Hepatic stellate cell (primary cell): ENCODE results near the gene TIMM10.
"Not testable (repeated sequence)": the region's sequence is repeated elsewhere in the genome, so short reads cannot be mapped to it uniquely, and the experiment has no call there.

ENCODE experiments used
- DNase-seq: peaks from one replicate; pipeline ENCODE4 v3.0.0; 2011; ENCODE audit warnings: low spot score

The TIMM10 gene

DNA sequence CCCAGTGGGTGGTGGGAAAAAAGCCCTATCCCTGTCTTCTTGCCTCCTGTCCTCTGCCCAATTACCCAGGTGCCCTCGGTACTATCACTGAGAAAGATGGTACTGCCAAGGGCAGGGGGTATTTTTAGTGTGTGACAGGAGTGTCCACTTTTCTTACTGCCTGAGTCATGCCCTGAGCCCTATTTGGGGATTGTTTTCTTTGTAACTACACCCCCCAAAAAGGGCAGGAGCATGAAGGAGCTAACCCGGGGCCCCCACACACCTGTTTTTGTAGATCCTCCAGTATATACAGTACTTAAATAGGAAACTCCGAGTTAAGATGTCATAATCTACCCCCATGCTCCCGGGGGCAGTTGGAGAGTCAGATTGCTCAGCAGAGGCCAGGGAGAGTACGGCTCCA, 10.6 kb upstream of the TIMM10 start:
- no peak for DNase-seq

DNA sequence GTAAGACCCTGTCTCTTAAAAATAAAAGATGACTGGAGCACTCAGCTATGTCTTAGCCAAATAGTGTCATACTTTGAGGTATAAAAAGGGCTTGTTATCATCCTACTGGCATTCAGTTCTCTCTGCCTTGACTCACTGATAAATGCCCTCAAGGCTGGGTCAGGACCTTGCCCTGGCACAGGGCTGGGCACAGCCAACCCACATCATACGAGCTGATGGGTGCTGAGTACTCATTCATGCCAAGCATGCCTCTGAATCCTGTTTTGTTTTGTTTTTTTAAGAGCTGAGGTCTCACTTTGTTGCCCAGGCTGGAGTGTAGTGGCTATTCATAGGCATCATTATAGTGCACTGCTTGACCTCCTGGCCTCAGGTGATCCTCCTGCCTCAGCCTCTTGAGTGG, 8.8 kb upstream of the TIMM10 start:
- DNase-seq = no peak

DNA sequence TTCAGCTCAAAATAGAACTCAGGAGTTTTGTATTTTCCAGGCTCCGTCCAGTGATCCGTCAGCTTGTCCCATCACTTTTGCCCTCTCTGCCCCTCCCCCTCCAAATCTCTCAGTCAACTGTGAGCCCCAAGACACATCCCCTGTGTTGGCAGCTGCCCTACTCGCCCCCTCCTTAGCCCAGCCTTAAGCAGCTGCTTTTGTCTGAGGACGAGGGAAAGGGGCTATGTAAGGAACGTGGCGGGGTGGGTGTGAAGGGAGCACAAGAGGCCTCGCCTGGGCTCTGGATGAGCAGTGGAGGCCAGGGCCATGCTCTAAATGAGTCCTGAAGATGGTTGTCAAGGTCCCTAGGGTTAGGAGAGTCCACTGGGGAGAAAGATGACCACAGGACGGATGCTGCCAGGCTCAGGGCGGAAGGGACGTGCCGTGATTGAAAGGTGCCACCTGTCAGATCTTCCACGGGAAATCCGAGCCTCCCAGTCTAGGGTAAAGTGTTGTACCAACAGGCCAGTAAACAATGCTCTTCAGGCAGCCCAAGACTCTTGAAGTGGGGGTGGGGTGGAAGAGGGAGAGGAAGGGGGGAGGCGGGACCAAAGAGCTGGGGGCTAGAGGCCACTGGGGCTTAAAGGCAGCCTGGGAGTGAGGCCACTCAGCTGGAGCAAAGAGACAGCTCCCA, 6.5 kb upstream of the TIMM10 start, which contains the start of gene SMTNL1:
Gene SMTNL1, plus strand, starts transcription at position 649 of the 673 bp plus-strand sequence. CDS start 5,048 bp downstream, outside the sequence.
- DNase-seq = no peak

DNA sequence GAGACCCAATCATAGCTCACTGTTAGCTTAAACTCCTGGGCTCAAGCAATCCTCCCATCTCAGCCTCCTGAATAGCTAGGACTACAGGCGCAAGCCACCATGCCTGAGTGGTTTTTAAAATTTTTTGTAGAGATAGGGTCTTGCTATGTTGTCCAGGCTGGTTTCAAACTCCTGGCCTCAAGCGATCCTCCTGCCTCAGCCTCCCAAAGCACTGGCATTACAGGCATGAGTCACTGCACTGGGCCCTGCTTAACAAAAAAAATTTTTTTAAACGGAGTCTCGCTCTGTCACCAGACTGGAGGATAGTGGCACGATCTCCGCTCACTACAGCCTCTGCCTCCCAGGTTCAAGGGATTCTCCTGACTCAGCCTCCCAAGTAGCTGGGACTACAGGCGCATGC, 3.9 kb upstream of the TIMM10 start:
- DNase-seq = not testable (repeated sequence)

DNA sequence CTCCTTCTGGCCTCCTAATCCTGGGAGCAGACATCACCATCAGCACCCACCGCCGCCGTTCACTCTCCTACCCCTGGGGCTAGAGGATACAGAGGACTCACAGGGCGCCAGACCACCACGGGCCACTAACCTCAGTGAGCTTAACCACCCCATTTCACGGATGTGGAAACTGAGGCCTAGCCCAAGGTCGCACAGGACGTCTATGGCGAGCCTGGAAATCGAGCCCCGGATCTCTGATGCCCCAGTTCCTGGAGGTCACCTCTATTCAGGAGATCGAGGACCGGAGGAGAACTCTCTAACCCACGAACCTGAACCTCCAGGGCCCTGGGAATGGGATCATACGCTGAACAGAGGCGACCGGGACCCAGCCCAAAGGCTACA, 349 bp downstream of the TIMM10 start:
- no peak for DNase-seq

DNA sequence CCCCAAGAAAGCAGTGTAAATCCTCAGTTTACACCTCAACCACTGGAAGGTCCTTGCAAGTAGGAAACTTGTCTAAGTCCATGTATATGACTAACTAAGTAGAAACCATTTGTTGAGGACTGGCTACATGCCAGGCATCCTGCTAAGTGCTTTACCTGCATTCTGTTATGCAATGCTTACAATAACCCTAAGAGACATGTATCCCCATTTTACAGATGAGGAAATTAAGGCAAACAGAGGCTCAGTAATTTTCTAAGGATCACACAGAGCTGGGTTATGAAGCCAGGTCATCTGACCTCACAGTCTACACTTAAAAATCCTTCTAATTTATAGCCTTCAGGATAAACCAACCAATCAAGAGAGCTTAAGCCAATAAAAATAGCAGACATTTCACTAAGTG, 1.5 kb downstream of the TIMM10 start:
- no peak for DNase-seq

DNA sequence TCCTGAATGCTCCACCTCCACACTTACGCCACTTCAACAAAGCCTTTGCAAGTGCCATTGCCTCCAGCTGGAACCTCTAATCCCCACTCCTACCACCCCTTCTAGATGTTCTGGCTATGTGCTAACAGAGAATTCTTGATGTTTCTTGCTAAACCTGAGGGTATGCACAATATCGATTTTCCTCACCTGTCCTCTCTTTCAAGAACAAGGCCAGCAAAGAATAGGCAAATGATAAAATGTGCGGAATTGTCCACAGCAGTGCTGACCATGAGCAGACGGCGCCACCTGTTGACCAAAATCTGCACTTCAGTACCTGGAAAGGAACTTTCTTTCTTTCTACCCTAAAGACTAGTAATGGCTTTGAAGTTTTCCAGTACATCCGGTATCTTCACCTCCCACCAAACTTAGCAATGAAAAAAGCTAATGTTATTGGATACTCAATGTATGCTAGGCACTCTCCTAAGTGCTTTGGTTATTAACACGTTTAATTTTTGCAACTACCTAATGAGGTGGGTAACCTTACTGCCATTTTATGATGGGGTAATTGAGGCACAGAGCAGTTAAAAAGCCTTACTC, 3.4 kb downstream of the TIMM10 start:
- DNase-seq = peak; percentile 27

DNA sequence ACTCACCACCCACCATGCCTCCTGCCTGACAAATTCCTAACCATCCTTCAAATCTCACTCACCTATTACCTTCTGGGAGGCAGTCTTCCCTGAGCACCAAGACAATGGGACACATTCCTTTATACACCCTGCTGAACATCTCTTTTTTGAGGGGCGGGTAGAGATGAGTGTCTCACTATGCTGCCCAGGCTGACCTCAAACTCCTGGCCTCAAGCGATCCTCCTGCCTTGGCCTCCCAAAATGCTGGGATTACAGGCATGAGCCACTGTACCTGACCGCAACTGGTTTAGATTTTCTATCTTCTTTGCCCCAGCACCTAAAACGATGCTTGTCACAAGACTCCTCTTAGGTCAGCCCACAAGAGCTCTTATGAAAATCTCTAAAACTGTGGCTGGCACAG, 7.1 kb downstream of the TIMM10 start:
- DNase-seq = no peak

DNA sequence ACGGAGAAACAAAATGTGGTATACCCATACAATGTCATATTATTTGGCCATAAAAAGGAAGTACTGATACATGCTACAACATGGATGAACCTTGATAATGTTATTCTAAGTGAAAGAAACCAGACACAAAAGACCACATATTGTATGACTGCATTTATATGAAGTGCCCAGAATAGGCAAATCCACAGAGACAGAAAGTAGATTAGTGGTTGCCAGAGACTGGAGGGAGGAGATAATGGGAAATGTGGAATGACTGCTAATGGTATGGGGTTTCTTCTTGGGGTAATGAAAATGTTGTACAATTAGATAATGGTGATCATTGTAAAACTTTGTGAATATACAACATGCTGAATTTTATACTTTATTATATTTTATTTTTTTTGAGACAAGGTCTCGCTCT, 9.4 kb downstream of the TIMM10 start:
- no peak for DNase-seq

DNA sequence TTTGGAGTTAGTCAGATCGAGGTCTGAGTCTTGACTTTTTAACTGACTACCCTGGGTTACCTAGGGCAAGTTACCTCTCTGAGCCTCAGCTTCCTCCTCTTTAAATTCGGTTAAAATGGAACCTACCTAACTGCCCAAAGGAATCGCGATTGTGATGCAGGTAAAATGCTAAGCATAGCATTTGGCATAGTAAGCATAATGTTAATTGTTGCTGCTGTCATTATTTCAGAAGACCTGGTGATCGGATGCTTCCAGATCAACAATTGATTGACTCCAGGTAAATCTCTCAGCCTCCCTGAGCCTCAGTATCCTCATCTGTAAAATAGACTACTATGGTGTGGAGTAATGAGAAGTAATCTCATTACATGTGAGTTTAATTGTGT, 14.5 kb downstream of the TIMM10 start:
- DNase-seq = no peak

DNA sequence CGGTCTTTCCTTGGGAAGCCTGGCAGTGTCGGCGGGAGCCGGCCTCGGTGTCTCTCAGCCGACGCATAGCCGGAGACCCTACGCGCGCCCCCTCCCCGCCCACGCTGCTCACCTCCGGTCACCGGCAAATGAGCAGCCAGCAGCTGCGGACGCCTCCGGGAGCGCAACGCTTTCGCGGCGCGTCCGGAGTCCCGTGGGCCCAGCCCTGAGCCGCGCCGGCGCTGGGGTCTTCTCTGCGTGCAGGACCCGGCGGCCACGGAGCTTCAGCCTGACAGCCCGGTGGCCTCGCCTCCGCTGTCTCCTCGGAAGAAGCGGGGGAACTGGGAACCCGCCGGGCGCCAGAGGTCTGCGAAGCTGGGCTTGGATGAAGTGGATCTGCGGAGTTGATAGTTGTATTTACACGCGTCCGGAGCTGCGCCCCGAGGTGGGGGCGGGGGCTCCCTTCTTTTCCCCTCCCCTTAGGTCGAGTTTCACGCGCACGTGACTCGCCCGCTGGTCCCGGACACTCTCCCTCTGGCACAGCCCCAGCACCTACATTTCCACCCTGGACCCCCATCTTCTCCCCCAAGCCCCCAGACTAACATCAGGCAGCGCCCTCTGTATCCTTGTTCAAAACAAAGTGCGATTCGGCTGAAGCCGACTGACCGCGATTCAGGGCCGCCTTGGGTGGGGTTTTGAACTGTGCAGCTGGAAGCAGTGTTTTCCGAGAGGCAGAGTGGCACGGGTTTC, 15.1 kb downstream of the TIMM10 start, which contains the start of gene SLC43A1:
Gene SLC43A1, minus strand, starts transcription at position 371 of the 729 bp plus-strand sequence. CDS start 1,591 bp downstream, outside the sequence.
- DNase-seq = peak; percentile 75

DNA sequence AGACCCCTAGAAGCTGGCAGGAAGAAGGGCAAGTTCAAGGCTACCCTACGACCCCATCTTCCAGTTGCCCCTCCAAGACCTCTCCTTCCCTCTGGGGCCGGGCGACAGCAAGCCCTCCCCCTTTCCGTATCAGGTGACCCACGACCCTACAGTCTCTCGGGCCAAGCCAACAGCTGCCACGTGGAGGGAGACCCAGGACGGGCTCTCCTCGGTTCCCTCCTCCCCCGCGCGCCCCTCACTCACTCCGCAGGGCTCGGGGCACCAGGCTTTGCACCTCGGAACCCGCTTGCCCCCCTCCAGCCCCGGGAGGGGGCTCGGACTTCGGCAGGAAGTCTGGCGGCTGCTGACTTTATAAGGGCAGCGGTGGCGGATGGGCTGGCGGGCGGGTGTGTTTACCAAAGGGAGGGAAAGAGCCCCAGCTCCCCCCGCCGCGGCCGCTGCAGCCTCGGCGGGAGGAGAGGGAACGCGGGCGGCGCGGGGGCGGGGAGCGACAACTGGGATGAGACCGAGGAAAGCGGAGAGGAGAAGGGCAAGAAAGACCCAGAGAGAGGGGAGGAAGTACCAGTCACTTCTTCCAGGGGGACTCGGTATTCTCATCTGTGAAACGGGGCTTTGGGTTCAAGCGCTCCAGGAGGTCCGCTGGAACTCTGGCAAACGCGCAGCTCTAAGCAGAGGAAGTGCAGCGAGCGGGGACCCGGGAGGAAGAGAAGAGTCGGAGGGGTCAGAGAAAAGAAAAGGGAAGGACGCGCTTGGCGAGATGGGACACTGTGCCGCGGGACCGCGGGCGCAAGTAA, 15.8 kb downstream of the TIMM10 start:
- DNase-seq = peak; percentile 70

DNA sequence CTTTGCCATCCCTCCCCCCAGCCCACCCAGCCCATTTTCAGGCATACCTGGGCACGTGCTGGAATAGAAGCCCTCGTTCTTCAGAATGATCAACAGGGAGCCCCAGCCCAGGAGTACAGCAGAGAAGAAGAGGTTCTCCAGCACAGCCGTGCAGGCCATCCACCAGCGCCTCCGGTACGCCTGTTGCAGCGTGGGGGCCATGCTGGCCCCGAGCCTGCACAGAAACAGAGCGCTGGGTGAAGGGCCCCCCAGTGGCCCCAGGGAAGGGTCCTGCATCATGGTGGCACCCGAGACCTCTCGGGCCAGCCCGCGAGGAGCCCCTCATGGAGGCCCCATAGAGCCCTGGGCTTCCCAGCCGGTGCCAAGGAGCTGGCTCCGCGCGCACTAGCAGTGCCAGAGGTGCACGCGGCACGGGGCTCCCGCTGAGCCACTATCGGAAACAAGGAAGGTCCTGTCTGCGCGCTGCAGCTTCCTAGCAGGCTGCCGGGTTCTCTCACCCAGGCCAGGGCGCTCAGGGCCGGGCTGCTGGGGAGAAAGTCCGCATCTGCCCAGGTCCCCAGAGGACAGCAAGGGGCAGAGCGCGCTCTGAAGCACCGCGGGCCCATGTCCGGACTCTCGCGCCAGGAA, 16.5 kb downstream of the TIMM10 start:
- DNase-seq = peak; percentile 43

DNA sequence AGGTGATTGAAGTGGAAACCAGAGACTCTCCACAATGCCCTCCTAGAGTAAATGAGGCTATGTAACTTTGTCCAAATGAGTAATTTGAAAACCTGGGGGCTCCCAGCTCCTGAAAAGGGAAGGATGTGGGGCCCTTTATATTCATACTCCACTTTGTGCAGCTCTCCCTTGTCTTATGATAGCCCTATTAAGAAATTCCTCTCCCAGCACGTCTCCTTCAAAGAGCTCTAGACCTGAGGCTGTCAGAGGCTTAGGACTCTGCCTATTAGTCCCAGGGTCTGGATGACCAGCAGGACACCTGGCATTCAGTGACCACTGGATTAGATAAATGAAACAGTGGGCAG, 17.1 kb downstream of the TIMM10 start:
- no peak for DNase-seq

DNA sequence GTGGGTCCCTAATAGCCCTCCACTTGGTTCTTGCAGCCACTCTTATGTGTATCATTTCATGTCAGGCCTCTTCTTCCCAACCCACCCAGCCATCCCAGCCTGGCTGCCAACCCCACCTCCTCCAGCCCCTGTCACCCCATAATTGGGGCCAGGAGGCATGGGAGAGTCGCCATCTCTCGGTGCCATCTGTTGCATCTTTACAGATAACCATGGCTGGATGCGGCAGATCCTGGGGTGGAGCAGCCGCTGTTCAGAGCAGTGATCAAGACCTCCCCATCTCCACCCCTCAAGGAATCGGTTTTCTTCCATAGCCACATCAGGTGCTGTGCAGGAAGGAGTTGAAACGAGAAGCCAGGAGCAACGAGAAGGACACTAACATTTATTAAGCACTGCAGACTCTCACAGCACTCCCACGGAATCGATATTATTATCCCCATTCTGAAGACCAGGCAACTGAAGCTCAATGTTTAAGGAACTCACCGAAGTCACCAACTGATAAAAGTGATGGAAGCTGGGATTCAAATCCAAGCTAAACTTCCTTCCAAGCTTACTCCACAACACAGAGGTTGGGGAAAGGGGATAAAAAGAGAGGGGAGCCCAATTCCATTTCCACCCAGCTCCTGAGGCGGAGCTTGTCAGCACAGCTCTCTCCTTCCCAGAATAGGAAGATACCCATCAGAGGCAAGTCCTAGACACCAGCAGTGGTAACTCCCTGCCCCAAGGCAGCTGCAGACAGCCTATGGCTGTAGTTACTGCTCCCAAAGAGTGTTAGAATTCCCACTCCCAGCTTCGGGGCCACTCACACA, 17.7 kb downstream of the TIMM10 start:
- no peak for DNase-seq

DNA sequence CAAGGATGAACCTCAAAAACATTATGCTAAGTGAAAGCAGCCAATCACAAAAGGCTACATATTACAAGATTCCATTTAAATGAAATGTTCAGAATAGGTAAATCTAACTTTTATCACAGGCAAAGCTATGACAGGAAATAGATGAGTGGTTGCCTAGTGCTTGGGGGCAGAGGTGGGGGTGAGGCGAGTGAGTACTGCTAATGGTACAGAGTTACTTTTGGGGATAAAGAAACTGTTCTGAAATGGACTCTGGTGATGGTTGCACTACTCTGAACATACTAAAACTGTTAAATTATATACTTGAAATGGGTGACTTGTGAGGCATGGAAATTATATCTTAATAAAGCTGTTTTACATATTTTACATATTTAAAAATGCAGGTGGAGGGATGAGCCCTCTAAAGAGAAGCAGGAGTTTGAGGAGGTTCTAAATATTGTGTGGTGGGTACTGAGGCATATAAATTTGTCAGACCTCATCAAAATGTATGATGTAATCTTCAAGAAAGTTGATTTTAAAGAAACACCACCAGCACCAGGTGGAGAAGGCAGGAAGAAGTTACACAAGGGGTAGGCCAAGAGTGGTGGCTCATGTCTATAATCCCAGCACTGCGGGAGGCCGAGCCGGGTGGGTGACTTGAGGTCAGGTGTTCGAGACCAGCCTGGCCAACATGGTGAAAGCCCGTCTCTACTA, 18.7 kb downstream of the TIMM10 start:
- no peak for DNase-seq

DNA sequence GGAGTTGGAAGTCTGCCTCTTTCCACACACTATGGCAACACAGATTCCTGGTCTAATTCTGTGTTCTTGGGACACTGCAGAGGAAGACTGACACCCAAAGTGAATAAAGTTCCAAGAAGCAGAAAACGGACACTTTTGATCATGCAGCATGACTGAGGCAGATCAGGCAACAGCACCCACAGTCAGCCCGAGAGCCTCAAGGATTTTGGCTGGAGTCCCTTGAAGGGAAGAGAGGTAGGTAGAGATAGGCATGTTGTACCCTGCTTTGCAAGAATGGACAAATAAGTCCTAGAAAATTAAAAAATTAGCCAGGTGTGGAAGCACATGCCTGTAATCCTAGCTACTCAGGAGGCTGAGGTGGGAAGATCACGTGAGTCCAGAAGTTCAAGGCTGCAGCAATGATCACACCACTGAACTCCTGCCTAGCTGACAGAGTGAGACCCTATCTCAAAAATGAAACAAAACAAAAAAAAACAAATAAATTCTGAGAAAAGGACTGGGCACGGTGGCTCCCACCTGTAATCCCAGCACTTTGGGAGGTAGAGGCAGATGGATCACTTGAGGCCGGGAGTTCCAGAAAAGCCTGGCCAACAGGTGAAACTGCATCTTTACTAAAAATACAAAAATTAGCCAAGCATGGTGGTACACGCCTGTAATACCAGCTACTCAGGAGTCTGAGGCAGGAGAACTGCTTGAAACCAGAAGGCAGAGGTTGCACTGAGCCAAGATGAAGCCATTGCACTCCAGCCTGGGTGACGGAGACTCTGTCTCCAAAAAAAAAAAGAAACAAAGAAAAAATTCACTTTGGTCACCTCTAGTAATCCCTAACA, 22.0 kb downstream of the TIMM10 start:
- DNase-seq = no peak

DNA sequence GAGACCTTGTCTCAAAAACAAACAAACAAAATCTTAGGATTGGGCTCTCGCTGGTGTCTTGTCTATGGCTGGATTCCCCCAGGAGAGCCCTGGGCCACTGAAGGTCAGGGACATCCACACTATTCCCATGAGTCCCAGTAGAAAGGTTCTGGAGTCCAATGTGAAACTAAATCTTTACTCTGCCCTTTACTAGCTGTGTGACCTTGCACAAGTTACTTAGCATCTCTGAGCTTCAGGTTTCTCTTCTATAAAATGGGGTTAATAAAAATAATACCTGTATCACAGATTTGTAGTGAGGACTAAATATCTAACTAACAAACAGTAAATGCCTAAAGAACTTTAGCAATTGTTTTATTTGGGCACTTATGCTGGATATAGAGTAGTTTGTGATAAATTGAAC, 24.0 kb downstream of the TIMM10 start:
- no peak for DNase-seq

DNA sequence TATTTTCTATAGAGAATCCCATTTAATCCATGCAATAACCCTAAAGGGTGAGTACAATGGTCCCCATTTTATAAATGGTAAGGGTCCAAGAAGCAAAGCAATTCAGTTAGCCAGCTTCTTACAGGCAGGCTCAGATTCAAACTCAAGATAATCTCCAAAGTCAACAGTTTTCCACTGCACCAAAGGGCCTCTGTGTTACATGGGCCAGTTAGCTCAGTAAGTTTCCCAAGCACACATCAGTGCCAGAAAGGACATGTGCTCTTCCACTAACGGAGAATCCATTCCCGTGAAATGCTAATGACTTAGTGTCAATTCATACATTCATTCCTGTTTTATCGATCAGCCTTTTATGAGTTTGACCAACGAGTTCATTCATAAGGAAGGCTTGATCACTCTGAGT, 26.0 kb downstream of the TIMM10 start:
- DNase-seq = no peak

DNA sequence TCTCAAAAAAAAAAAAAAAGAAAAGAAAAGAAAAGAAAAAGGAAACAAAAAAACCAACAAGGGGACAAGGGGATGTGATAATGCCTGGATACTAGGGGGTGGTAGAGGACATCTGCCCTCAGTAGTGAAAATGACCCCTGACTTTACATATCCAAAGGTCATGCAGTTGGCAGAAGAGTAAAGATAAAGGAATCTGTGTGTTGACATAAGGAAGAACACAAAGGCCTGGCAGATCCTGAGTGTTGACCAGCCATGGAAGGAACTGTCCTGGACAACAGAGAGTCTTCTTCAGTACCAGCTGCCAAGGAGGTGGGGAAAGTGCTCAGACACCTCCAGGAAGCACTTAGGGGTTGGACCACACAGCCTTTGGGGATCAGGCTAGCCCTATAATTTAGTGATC, 27.7 kb downstream of the TIMM10 start:
- DNase-seq = no peak
